NCI-H2081 treated with DMSO at 0.1 percent for 48 hours (cell line): ENCODE data around the gene CDH23.

Experiments
- DNase-seq: peaks from one replicate; lab custom pipeline; 2025; lab: John Stamatoyannopoulos, UW

CDH23 gene

DNA sequence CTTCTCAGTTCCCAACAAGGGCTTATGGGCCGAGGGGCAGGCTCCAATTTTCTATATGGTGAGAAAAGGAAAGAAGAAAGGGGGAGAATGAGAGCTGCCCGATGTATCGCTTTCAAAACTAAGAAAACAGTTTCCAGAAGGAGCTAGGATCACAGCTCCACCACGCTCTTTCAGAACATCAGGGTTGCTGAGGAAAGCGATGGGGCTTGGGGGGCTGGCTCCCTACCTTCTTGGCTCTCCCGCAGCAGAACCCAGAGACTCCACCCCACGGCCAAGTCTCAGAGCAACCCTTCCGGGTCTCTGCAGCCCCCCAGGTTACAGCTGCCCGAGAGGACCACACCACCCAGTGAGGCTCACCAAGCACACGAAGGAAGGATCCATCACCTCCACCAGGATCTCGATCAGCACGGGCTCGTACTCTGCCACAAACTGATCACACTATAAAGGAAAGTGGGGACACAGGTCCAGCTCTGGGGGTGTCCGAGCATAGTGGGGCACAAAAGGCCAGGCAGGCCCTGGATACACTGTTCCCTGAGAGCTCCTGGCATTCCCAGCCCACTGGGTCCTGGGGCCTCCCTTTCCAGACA, 422.0 kb downstream of the CDH23 start:
- DNase-seq, result no peak

DNA sequence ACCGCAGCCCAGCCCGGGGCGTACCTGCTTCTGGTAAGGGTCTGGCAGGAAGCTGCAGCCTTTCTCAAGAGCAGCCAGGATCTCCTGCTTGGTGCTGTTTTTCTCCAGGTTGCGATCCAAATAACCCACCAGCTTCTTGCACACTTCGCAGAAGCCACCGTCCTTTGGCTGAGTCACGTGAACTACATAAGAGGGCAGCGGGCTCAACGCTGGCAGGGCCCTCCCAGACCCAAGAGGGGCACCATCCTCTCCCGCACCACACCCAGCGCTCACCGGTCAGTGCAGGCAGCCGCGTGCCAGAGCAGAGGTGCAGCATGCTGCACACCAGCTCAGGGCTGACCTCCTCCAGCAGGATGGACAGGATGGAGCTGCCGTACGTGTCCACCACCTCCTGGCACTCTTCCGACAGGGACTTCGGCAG, 422.7 kb downstream of the CDH23 start:
- DNase-seq, result no peak

DNA sequence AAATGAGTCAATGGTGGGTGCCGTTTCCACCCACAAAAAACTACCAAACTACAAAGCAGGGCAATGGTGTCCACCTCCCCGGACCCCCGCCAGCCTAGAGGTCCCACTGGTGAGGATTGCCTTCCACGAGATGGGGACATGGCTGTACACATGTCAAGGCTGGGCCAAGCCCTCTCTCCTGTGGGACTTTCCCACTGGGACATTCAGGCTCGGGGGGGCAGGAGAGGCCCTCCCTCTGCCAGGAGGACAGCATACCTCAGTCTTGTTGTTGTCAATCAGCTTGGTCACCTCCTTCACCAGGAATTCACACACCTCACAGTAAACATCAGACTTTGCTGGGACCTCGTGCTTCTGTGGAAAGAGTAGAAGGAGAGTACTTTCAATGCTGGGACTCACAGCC, 423.3 kb downstream of the CDH23 start:
- no peak for DNase-seq

- no peak for DNase-seq
These were observed 424.2 kb downstream of the CDH23 start for GRCh38 chr10:71820966-71821365.

GRCh38 chr10:71821909-71822763, 425.4 kb downstream of the CDH23 start:
- no peak for DNase-seq

DNA sequence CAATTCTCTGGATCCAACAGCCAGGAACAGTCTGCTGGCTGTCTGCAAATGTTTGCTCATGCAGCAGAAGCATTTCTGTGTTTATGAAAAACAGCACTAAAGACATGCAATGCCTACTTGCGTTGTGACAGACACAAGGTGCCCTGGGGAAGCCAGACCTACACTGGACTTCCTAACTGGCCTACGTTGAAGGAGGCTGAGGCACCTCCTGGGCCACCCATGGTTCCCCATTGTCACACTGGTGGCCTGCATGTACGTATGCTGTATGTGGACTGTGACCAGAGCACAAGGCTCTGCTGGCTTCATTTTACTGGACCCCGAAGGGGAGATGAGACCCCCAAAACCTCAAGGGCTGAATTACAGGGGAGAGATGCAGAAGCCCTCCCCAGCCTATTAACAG, 426.6 kb downstream of the CDH23 start:
- no peak for DNase-seq

DNA sequence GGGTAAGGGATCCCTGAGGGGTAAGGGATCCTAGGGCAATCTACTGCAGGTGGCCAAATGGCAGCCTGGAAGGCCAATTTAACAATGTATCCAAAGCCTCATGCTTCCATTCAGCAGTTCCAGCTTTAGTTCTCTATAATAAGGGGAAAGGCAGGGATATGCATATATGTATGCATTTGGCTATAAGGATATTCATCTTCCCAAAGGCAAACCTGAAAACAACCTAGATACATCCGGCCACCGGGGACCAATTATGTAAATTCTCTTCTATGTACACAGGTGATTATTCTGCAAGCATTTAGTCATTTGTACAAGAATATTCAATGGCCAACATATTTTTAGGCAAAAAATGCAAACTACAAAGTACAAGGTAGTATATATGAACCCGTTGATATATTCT, 427.6 kb downstream of the CDH23 start:
- no peak for DNase-seq

DNA sequence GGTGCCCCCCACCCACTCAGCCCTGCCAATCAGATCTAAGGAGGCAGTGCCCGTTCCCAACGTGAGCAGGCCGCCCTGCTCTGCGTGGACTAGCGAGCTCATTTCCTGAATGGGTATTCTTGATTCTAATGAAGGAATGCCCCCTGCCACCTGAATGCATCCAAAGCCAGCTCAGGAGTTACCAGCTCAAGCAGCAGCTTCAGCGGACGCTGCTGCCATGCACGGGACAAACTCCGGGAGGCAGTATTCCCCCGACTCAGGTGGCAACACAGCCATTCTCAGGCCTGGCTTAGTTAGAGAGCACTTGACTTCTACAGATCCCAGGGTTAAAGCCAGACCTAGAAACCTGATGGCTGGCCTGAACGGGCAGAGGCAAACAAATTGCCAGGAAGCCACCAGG, 428.5 kb downstream of the CDH23 start:
- DNase-seq, result no peak

DNA sequence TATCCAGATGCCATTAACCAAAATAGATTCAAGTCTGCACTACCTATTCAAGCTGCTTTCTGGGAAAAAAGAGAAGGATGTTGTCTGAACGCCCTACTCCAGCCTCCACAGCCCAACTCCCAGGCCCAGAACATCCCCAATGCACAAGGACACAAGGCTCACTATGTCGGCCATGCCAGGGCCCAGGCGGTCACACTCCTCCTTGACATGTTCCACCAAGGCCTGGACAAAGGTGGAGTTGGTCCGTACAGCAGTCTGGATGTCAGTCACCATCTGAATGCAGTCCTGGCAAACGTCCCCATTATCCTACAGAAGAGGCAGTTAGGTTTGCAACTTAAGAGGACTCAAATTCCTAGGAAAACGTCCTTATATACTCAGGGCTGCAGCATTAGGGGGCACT, 431.1 kb downstream of the CDH23 start:
- no peak for DNase-seq

DNA sequence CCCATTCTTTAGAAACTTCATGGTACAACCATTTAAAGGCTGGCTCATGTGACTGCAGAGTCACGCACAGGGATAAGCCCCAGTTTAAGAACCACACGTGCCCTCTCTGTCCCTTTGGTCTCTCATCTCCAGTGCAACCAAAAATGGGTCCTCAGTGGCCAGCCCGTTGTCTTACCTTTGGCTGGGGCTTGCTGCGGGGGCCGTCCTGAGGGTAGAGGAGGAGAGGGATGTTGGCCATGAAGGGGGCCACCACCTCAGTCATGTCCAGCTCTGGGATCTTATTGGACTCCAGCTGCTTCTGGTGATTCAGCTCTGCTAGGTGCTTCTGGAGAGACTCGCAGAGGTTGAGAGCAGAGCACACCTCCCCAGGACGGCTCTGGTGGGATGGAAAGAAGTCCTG, 432.0 kb downstream of the CDH23 start:
- no peak for DNase-seq

- DNase-seq, result no peak
These were observed 432.5 kb downstream of the CDH23 start for GRCh38 chr10:71829171-71829570.

DNA sequence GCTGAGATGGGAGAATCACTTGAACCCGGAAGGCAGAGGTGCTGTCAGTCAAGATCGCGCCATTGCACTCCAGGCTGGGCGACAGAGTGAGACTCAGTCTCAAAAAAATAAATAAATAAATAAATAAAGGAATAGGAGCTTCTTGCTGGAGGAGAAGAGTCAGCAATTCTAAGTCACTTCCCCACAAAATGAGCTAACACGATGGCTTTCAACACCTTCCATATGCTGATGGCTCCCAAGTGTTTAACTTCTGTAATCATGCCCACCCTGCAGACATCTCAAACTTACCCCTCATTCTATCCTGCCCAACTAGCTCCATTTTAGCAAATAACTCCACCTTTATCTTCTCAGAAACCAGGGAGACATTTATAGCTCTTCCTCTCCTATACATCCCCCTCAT, 433.2 kb downstream of the CDH23 start:
- no peak for DNase-seq

- DNase-seq, result no peak
These were observed 434.0 kb downstream of the CDH23 start for GRCh38 chr10:71830726-71831125.

DNA sequence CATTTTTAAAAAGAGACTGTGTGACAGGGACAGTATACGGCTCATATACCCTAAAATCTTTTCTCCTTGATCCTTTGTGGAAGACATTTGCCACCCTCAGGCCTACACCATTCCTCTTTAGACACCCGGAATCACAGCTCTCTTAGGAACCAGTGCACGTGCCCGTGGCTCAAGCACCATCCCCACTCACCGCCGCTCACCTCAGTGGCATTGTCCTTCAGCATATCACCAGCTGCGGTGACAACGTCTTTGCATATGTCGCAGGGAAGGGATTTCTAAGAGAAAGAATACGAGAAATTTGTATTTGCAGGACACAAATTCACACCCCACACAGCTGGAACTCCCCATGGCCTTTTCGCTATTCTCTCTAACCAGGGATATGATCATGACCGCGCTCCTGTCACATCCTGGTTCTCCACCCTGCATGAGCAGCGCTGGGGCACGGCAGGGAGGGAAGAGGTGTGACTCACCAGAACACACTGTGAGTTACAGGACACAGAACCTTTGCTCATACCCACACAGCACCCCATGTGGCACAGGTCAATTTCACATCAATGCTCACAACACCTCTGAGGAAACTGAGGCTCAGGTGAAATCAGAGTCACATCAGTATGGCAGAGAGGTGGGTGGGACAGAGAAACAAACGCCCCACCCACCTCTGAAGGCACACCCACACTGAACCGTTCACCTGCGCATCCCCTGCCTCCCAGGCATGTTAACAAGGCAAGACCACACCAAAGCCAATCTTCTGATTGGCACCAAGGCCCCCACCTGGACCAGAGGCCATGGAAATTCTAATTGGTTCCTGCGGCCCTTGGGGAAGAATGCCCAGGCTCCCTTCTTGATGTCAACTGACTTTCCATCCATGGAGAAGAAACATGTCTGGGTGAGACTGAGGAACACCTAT, 435.2 kb downstream of the CDH23 start:
- no peak for DNase-seq

DNA sequence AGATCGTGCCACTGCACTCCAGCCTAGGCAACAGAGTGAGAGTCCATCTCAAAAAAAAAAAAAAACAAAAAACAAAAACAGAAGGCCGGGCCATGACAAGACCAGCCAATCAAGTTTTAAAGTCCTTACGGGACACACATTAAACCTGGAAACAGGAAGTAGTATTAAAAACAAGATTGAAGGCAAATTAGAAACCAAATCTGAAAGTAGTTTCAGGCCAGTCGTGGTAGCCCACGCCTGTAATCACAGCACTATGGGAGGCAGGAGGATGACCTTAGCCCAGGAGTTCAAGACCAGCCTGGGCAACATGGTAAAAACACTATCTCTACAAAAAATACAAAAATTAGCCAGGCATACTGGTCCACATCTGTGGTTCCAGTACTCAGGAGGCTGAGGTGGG, 436.2 kb downstream of the CDH23 start:
- no peak for DNase-seq

DNA sequence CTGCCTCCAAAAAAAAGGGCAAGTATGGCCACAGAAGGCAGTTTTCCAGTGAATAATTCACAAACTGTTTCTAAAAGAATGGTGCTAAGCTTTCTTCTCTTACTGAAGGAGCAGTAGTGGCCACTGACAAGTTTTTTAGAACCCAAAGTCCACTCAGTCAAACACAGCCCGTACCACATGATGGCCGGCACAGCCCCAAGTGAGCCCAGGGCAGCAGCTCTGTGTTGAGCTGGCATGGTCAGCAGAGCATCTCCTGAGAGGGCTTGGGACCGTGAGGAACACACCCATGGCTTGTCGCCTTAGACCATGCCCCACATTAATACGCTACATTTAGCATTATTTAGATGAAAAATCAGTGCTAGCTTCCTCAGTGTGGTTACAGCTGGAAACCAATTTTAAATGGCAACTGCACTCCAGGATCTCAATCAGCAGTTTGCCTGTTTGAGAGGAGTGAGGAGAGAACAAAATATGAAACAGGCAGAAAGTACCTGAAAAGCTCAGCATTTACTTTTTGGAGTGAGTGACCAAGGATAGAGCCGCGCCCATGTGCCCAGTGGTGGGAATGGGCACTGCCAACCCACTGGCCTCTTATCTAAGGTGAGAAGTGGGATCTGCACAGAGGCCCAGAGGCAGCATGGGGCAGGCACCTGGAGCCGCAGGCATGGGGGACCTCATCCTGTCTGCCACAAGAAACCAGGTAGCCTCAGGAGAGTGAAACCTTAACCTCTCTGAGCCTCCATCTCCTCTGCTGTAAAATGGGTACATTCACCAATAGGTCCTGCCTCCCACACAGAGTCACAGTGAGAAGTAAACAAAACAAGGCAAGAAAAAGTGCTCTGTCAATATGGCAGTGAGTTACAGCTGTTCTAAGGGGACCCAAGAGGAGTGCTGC, 437.0 kb downstream of the CDH23 start:
- DNase-seq, result no peak

- DNase-seq, result no peak
These were observed 437.6 kb downstream of the CDH23 start for GRCh38 chr10:71834343-71834674.

GRCh38 chr10:71835671-71836595, 439.2 kb downstream of the CDH23 start:
- DNase-seq, result no peak

DNA sequence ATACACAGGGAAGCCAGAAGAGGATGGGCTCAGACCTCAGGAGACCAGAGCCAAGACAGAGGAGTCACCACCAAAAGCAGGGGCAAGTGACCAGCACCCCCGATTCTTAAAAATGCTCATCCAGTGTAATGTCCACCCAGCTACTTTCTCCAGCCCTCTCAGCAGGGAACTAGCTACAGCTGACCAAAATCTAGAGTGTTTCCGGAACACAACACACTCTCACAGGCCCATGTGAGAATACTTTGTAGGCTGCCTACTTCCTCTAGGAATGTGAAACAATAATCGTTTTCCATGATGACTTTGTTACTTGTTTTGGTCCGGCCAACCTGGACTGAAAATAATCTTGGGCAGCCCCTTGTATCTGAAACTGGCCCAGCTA, 439.9 kb downstream of the CDH23 start:
- no peak for DNase-seq

DNA sequence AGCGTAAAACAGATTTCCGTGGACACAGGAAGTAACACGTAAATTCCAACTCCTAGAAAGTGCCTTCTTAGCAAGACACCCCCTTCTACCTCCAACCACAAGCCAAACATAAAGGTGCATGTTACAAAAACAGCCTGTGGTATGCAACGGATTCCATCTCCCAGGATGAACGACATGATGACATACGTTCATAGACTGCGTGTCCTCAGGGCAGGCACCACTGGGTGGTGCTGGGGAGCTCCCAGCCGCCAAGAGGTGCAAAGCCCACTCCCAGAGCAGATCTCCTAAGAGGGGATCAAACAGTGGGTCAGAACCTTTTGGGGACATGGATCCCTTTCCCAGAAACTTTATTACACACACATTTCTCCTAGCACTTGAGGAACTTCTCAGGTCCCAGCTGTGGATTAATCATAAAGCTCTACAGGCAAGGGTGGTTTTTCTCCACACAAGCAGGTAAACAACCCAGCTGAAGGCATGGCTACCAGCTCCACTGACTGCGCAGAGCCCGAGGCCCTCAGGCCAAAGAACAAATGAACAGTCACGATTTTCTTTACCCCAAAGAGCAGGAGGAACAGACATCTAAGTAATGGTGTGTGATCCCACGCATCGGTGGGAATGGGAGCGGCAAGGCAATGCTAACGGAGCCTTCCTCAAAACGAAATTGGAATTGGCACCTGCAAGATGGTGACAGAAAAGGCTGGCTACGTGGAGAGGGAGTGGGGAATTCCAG, 440.5 kb downstream of the CDH23 start:
- no peak for DNase-seq
